PFSK-1 (cell line): ENCODE results near the gene PRAMEF4.
"Not testable (repeated sequence)": the region's sequence is repeated elsewhere in the genome, so short reads cannot be mapped to it uniquely, and the experiment has no call there.

Source experiments
- FOXP2 ChIP-seq: optimal IDR thresholded peaks from 2 replicates; pipeline ENCODE3; 2011; ENCODE audit warnings: borderline replicate concordance, control low read depth, inconsistent platforms; ENCODE audit not compliant: insufficient read depth; ENCODE audit errors: extremely low read length, extremely low read depth
- REST ChIP-seq, 2 experiments: IDR thresholded peaks; 2 replicates each; pipeline versions ENCODE4 v1.6.1 to v1.8.0; 2011 to 2012; ENCODE audit warnings: low read depth in 2 of 2, low read length in 2 of 2, control low read depth in 1 of 2, inconsistent platforms in 1 of 2, mild to moderate bottlenecking in 1 of 2, moderate library complexity in 1 of 2; ENCODE audit not compliant: insufficient read depth in 1 of 2
- SIN3A ChIP-seq: IDR thresholded peaks from 2 replicates; pipeline ENCODE4 v1.6.1; 2012; ENCODE audit warnings: mild to moderate bottlenecking, low read length, moderate library complexity, borderline replicate concordance; ENCODE audit not compliant: insufficient read depth
- TAF1 ChIP-seq: IDR thresholded peaks from 2 replicates; pipeline ENCODE4 v1.6.1; 2012; ENCODE audit warnings: low read length, control low read depth, borderline replicate concordance; ENCODE audit not compliant: insufficient read depth

Gene PRAMEF4

GRCh38 chr1:12848620-12849019 lies 37.4 kb downstream of the PRAMEF4 start, which contains the start of gene HNRNPCL1:
HNRNPCL1 (minus strand) TSS chr1:12848720; CDS start chr1:12848289, 431 bp downstream.
- not testable (repeated sequence) for TF ChIP-seq TAF1; FOXP2; REST (IDR thresholded peaks at IDR 0.05; ENCODE audit: insufficient read depth in 1 of 2, low read depth in 2 of 2, low read length in 2 of 2)

GRCh38 chr1:12831310-12831709 lies 54.7 kb downstream of the PRAMEF4 start, which contains the start of gene PRAMEF11:
PRAMEF11 (minus strand) TSS chr1:12831410; CDS start chr1:12828789, 2,621 bp downstream.
- TF ChIP-seq REST (IDR thresholded peaks at IDR 0.05; ENCODE audit: insufficient read depth in 1 of 2, low read depth in 2 of 2, low read length in 2 of 2); SIN3A; FOXP2: not testable (repeated sequence)
